ENCODE results near the gene ZNF319. TPM values are rescaled to one million over a fixed set of nuclear protein-coding genes. Genes with fewer than 3 reads are reported as not detected.

ZNF319 gene
- total RNA-seq, 4 donors from 2014 or later = 3.3 to 12.1 (median 8.4) TPM

DNA sequence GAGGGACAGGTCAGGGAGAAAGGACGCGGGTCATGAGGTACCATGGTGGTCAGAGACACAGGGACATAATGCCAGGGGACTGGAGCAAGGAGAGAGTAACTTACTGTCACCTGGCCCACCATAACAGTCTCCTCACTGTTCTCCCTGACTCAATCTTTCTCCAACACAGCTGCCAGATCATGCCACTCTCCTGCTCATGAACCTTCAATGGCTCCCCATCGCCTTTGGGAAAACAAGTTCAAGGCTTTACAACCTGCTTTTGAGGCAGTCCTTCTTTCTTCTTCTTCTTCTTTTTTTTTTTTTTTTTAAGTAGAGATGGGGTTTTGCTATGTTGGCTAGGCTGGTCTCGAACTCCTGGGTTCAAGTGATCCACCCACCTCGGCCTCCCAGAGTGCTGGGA is 52.4 kb downstream of the ZNF319 start:
- no peaks in the 10 kb centered on the region for H3K9me3 ChIP-seq
- H3K27me3 ChIP-seq = no peaks in the 10 kb centered on the region
- no peak for DNase-seq
- H3K4me1 ChIP-seq = no peaks in the 10 kb centered on the region
- H3K36me3 ChIP-seq = no peaks in the 10 kb centered on the region
- TF ChIP-seq POLR2A (IDR thresholded peaks at IDR 0.05) = no peak
- H3K27ac ChIP-seq = no peak overlapping the region
- no peak overlapping the region for H3K4me3 ChIP-seq

DNA sequence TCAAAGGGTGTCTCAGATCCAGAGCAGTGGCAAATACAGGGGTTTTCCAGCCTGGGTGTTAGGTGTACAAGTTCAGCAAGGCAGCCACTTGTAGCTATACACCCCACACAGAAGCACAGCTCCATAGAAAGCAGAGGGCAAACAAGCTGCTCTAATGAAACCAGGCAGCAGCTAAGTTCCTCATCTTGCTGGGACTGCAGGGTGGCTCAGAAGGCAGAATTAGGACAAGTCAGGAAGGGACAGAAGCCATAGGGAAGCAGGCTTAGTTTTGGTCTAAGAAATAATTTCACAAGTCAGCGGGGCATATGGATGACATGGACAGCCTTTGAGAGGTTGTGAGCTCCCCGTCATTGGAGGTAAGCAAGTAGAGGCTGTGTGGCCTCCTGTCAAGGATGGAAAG is 53.2 kb downstream of the ZNF319 start:
- no peak overlapping the region for H3K27ac ChIP-seq
- TF ChIP-seq CTCF (IDR thresholded peaks at IDR 0.05) (no peak), POLR2A (IDR thresholded peaks at IDR 0.05) (no peak)
- no peak for DNase-seq
- no peaks in the 10 kb centered on the region for H3K27me3 ChIP-seq
- H3K36me3 ChIP-seq = no peaks in the 10 kb centered on the region
- no peaks in the 10 kb centered on the region for H3K4me1 ChIP-seq
- H3K9me3 ChIP-seq = no peaks in the 10 kb centered on the region
- H3K4me3 ChIP-seq = no peak overlapping the region

GRCh38 chr16:57946181-57946801 is 54.2 kb downstream of the ZNF319 start:
- no peak overlapping the region for H3K4me3 ChIP-seq
- H3K36me3 ChIP-seq = no peaks in the 10 kb centered on the region
- no peak overlapping the region for H3K27ac ChIP-seq
- no peaks in the 10 kb centered on the region for H3K4me1 ChIP-seq
- no peak for TF ChIP-seq CTCF (IDR thresholded peaks at IDR 0.05)
- no peak for TF ChIP-seq POLR2A (IDR thresholded peaks at IDR 0.05)
- H3K27me3 ChIP-seq = no peaks in the 10 kb centered on the region
- H3K9me3 ChIP-seq = no peaks in the 10 kb centered on the region
- no peak for DNase-seq

- Histone ChIP-seq H3K9me3 (no peaks in the 10 kb centered on the region), H3K4me3 (no peak overlapping the region), H3K27ac (no peak overlapping the region), H3K4me1 (no peaks in the 10 kb centered on the region), H3K36me3 (no peaks in the 10 kb centered on the region), H3K27me3 (no peaks in the 10 kb centered on the region)
- DNase-seq = no peak
- TF ChIP-seq CTCF (IDR thresholded peaks at IDR 0.05) (no peak), POLR2A (IDR thresholded peaks at IDR 0.05) (no peak)
Measured at GRCh38 chr16:57945740-57946138, 54.7 kb downstream of the ZNF319 start.

GRCh38 chr16:57944970-57945739 is 55.3 kb downstream of the ZNF319 start:
- no peak overlapping the region for H3K27ac ChIP-seq
- no peak for DNase-seq
- no peak for TF ChIP-seq CTCF (IDR thresholded peaks at IDR 0.05)
- no peak for TF ChIP-seq POLR2A (IDR thresholded peaks at IDR 0.05)
- no peaks in the 10 kb centered on the region for H3K9me3 ChIP-seq
- no peaks in the 10 kb centered on the region for H3K4me1 ChIP-seq
- no peaks in the 10 kb centered on the region for H3K27me3 ChIP-seq
- H3K36me3 ChIP-seq = no peaks in the 10 kb centered on the region
- H3K4me3 ChIP-seq = no peak overlapping the region

Other genes starting within 250 kb of the ZNF319 start
- 100 to 1,000 TPM in 3 of 4 donors, 10 to 100 TPM in 1; 29.7 to 530 (median 272) TPM for gene KIFC3, start 198.2 kb downstream of the ZNF319 start, total RNA-seq
- gene CNGB1, start 29.5 kb downstream of the ZNF319 start, total RNA-seq = 1 to 10 TPM in 2 of 4 donors, not detected in 2; 1.1 to 2.8 TPM
- 10 to 100 TPM; 25.6 to 80.0 (median 42.7) TPM for gene USB1, start 735 bp upstream of the ZNF319 start, total RNA-seq
- 100 to 1,000 TPM in 3 of 4 donors, 10 to 100 TPM in 1; 13.2 to 142 (median 134) TPM for gene MMP15, start 25.1 kb upstream of the ZNF319 start, total RNA-seq
- 10 to 100 TPM in 3 of 4 donors, 1 to 10 TPM in 1; 5.8 to 47.7 (median 31.1) TPM for gene CFAP20, start 128.7 kb upstream of the ZNF319 start, total RNA-seq
- gene CSNK2A2, start 197.4 kb upstream of the ZNF319 start, total RNA-seq = 10 to 100 TPM; 25.1 to 36.4 (median 29.6) TPM

All from Peyer's patch (tissue), 4 donors.